Measurements from ENCODE around the gene OR2A25.

The OR2A25 gene

GRCh38 chr7:144085978-144086377, 16.4 kb downstream of the OR2A25 start, which contains the start of gene OR2A12:
Gene OR2A12 (plus strand): TSS chr7:144086278. CDS start chr7:144095108, 8,830 bp downstream.
- DNase-seq = no peak

- no peak for DNase-seq
Observed at GRCh38 chr7:144086730-144087129, 17.1 kb downstream of the OR2A25 start.

- DNase-seq = no peak
Observed at GRCh38 chr7:144087230-144087629, 17.6 kb downstream of the OR2A25 start.

GRCh38 chr7:144090667-144091066, 21.1 kb downstream of the OR2A25 start:
- DNase-seq = no peak

- DNase-seq = no peak
Observed at GRCh38 chr7:144098776-144099175, 29.2 kb downstream of the OR2A25 start.

- no peak for DNase-seq
Observed at GRCh38 chr7:144100607-144101006, 31.0 kb downstream of the OR2A25 start.

GRCh38 chr7:144102041-144102440, 32.4 kb downstream of the OR2A25 start:
- no peak for DNase-seq

- DNase-seq = no peak
Observed at GRCh38 chr7:144105211-144105610, 35.6 kb downstream of the OR2A25 start.

GRCh38 chr7:144109283-144109682, 39.7 kb downstream of the OR2A25 start, which contains the start of gene OR2A2:
Gene OR2A2 (plus strand): TSS chr7:144109583. CDS start chr7:144109583, 0 bp downstream.
- DNase-seq = no peak

- DNase-seq = no peak
Observed at GRCh38 chr7:144110272-144110671, 40.7 kb downstream of the OR2A25 start.

GRCh38 chr7:144113651-144114050, 44.0 kb downstream of the OR2A25 start:
- no peak for DNase-seq

- DNase-seq = no peak
Observed at GRCh38 chr7:144118341-144118740, 48.7 kb downstream of the OR2A25 start.

- no peak for DNase-seq
Observed at GRCh38 chr7:144122876-144123275, 53.3 kb downstream of the OR2A25 start, which contains the start of gene OR2A14. Gene OR2A14 (plus strand): TSS chr7:144123176. CDS start chr7:144129113, 5,937 bp downstream.
